Measurements from ENCODE around the gene GPRC5A. TPM values are rescaled to one million over a fixed set of nuclear protein-coding genes. Genes with fewer than 3 reads are reported as not detected.

The GPRC5A gene
- 0.31 TPM for total RNA-seq

GRCh38 chr12:12891080-12891880 is at the start of gene GPRC5A:
TSS of gene GPRC5A (plus strand) at chr12:12891562. CDS start at chr12:12908250, 16,688 bp downstream.

GRCh38 chr12:12952036-12952435 is 60.7 kb downstream of the GPRC5A start, which contains the start of gene GPRC5D:
TSS of gene GPRC5D (minus strand) at chr12:12952170. CDS start at chr12:12950384, 1,786 bp downstream.

Other genes starting within 250 kb of the GPRC5A start
- 30.4 TPM for gene GPR19, start 195.4 kb upstream of the GPRC5A start, total RNA-seq
- 119 TPM for gene CDKN1B, start 174.2 kb upstream of the GPRC5A start, total RNA-seq
- gene APOLD1, start 105.9 kb upstream of the GPRC5A start, total RNA-seq: 19.4 TPM
- 59.2 TPM for gene DDX47, start 78.2 kb upstream of the GPRC5A start, total RNA-seq
- not detected for gene GPRC5D, start 60.6 kb downstream of the GPRC5A start, total RNA-seq
- gene HEBP1, start 108.7 kb downstream of the GPRC5A start, total RNA-seq: 3.4 TPM
- 53.8 TPM for gene FAM234B, start 152.8 kb downstream of the GPRC5A start, total RNA-seq
- not detected for gene GSG1, start 212.1 kb downstream of the GPRC5A start, total RNA-seq

Measured in parietal lobe (tissue), 1 donor.